ENCODE measurements around the gene IFITM2. TPM values are rescaled to one million over a fixed set of nuclear protein-coding genes. Genes with fewer than 3 reads are reported as not detected.
"Not testable (repeated sequence)": the region's sequence is repeated elsewhere in the genome, so short reads cannot be mapped to it uniquely, and the experiment has no call there.

Gene IFITM2
- total and polyA plus RNA-seq, 2 of the 4 experiments (the other 2 are of a cell fraction): 31.2 to 564 TPM

DNA sequence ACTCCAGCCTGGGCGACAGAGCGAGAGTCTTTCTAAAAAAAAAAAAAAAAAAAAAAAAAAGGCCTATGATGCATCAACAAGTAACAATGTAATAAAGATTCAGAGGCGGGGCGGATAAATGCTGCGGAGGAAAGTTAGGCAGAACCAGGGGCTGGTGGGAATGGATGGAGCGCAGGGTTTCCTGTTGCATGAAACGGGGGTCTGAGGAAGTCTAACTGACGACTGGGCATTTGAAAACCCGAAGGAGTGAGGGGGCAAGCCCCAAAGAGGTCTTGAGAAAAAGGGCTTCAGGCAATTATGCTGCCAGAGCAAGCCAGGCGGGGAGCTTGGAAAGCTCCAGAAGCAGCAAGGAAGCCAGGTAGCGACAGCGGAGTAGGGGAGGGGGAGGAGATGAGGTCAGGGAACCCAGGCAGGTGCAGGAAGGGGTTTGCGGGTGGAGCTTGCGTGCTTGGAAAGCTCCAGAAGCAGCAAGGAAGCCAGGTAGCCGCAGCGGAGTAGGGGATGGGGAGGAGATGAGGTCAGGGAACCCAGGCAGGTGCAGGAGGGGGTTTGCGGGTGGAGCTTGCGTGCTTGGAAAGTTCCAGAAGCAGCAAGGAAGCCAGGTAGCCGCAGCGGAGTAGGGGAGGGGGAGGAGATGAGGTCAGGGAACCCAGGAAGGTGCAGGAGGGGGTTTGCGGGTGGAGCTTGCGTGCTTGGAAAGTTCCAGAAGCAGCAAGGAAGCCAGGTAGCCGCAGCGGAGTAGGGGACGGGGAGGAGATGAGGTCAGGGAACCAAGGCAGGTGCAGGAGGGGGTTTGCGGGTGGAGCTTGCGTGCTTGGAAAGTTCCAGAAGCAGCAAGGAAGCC lies 20.4 kb upstream of the IFITM2 start:
- intact Hi-C loops (cut with micrococcal nuclease); POLR2A ChIA-PET (ENCODE audit: unreplicated experiment); H2BK5ac ChIP-seq (ENCODE audit: low read depth, low read length, poor library complexity, severe bottlenecking); H3K9ac ChIP-seq (ENCODE audit: low read depth, low read length); H2AK9ac ChIP-seq (replicated peaks; ENCODE audit: low read depth, low read length, poor library complexity); H2BK120ac ChIP-seq (ENCODE audit: low read depth, low read length); H4K5ac ChIP-seq (ENCODE audit: low read depth, low read length); ATAC-seq (ENCODE audit: low read depth); H3K4me3 ChIP-seq (ENCODE audit: insufficient read depth, low read depth, low read length); H3K9me1 ChIP-seq (ENCODE audit: insufficient read depth, low read length); H3K4ac ChIP-seq (ENCODE audit: low read depth, low read length); H3K4me2 ChIP-seq (ENCODE audit: low read depth, low read length); H3K18ac ChIP-seq (ENCODE audit: low read depth, low read length); H3K23ac ChIP-seq (ENCODE audit: low read depth, low read length); H2BK20ac ChIP-seq (ENCODE audit: low read depth, low read length); H3K56ac ChIP-seq (ENCODE audit: extremely low read depth, insufficient read depth, low read length); H2BK15ac ChIP-seq (ENCODE audit: low read depth, low read length); H3K9me3 ChIP-seq (ENCODE audit: control insufficient read depth, insufficient read depth, low read length); H3K27ac ChIP-seq (ENCODE audit: insufficient read depth, low read length); H2AFZ ChIP-seq (replicated peaks; ENCODE audit: low read length, poor library complexity); H3K14ac ChIP-seq (replicated peaks; ENCODE audit: low read depth, low read length); H4K8ac ChIP-seq (ENCODE audit: low read depth in 2 of 2, low read length in 2 of 2); CTCF ChIA-PET; H3K4me1 ChIP-seq (ENCODE audit: control insufficient read depth, insufficient read depth, low read length); dilution Hi-C loops (cut with HindIII; ENCODE audit: low sequenced_read_pairs, unreplicated experiment); H2AK5ac ChIP-seq (ENCODE audit: low read depth, low read length); H4K20me1 ChIP-seq (ENCODE audit: insufficient read depth, low read length); DNase-seq; H3K36me3 ChIP-seq (ENCODE audit: control insufficient read depth, insufficient read depth, low read length); BruUV-seq (replicated peaks); H4K91ac ChIP-seq (ENCODE audit: insufficient read depth, low read depth, low read length); H3K79me1 ChIP-seq (ENCODE audit: low read depth in 1 of 2, low read length in 2 of 2): not testable (repeated sequence)
- in situ Hi-C loops (cut with MboI; ENCODE audit: low sequenced_read_pairs): loop anchor here (10.0 kb wide), 1 partner anchor 62 kb away; no protein-coding TSS in a partner anchor
- 90% methylated on average over 20 of the region's 27 CpGs; no CpG with 5 or more reads in 1 of the 2 experiments for WGBS, 2 experiments (ENCODE audit: extremely low coverage in 2 of 2, insufficient read length in 1 of 2)
- peaks cover 31% of the 10 kb centered on the region for H3K27me3 ChIP-seq (ENCODE audit: control insufficient read depth, insufficient read depth, low read length)

All from IMR-90 (cell line).